Parathyroid adenoma (tissue), 2 donors: Measurements from ENCODE around the gene IFNLR1.

Experiments used
- H2AFZ ChIP-seq: fragments of 300-600 bp; sonication (generic); one replicate; pipeline ENCODE4 v1.7.0; 2017; ENCODE audit warnings: antibody characterized with exemption, mild to moderate bottlenecking
- H3K27ac ChIP-seq: fragments of 300-600 bp; sonication (generic); one replicate; pipeline ENCODE4 v1.7.0; 2017
- H3K27me3 ChIP-seq: fragments of 300-600 bp; sonication (generic); one replicate; pipeline ENCODE4 v1.7.0; 2017; ENCODE audit warnings: low read length; ENCODE audit not compliant: control insufficient read depth, insufficient read depth
- H3K36me3 ChIP-seq: fragments of 300-600 bp; sonication (generic); one replicate; pipeline ENCODE4 v1.7.0; 2017; ENCODE audit warnings: low read length; ENCODE audit not compliant: control insufficient read depth, insufficient read depth
- H3K4me1 ChIP-seq: fragments of 300-600 bp; sonication (generic); one replicate; pipeline ENCODE4 v1.7.0; 2017; ENCODE audit warnings: control low read depth
- H3K4me2 ChIP-seq: fragments of 300-600 bp; sonication (generic); one replicate; pipeline ENCODE4 v1.7.0; 2017; ENCODE audit warnings: low read length
- H3K4me3 ChIP-seq: fragments of 300-600 bp; sonication (generic); one replicate; pipeline ENCODE4 v1.7.0; 2017; ENCODE audit warnings: low read depth, low read length
- H3K79me2 ChIP-seq: fragments of 300-600 bp; sonication (generic); one replicate; pipeline ENCODE4 v1.7.0; 2017; ENCODE audit warnings: control low read depth
- H3K9ac ChIP-seq: fragments of 300-600 bp; sonication (generic); one replicate; pipeline ENCODE4 v1.7.0; 2017; ENCODE audit warnings: mild to moderate bottlenecking
- H3K9me3 ChIP-seq: fragments of 300-600 bp; sonication (generic); one replicate; pipeline ENCODE4 v1.7.0; 2017; ENCODE audit warnings: low read length; ENCODE audit not compliant: control insufficient read depth
- TF ChIP-seq, protein P1 (sequence below): fragments of 300-600 bp; sonication (generic); IDR thresholded peaks from one replicate; pipeline ENCODE4 v1.7.0; 2017; ENCODE audit warnings: antibody characterized with exemption, mild to moderate bottlenecking
- donor health status: primary hyperparathyroidism.

IFNLR1 gene

DNA sequence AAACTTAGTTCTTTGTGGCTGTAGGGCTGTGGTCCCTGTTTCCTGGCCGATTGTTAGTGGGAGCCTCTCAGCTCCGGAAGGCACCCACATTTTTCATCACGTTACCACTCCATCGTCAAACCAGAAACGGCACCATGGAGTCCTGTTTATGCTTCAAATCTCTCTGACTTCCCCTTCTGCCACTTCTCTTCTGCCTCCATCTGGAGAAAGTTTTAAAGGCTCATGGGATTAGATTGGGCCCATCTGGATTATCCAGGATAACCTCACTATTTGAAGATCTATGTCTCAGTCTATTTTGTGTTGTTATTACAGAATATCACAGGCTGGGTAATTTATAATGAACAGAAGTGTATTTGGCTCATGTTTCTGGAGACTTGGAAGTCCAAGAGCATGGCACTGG lies 24.9 kb downstream of the IFNLR1 start:
- Histone ChIP-seq H3K9me3 (no peaks in the 10 kb centered on the region), H3K27me3 (no peaks in the 10 kb centered on the region), H3K79me2 (no peaks in the 10 kb centered on the region), H3K4me2 (no peak overlapping the region), H2AFZ (no peak overlapping the region), H3K4me3 (no peak overlapping the region), H3K36me3 (no peaks in the 10 kb centered on the region), H3K27ac (no peak overlapping the region), H3K9ac (no peak overlapping the region), H3K4me1 (peaks cover 2% of the 10 kb centered on the region)
- TF ChIP-seq, protein P1, sequence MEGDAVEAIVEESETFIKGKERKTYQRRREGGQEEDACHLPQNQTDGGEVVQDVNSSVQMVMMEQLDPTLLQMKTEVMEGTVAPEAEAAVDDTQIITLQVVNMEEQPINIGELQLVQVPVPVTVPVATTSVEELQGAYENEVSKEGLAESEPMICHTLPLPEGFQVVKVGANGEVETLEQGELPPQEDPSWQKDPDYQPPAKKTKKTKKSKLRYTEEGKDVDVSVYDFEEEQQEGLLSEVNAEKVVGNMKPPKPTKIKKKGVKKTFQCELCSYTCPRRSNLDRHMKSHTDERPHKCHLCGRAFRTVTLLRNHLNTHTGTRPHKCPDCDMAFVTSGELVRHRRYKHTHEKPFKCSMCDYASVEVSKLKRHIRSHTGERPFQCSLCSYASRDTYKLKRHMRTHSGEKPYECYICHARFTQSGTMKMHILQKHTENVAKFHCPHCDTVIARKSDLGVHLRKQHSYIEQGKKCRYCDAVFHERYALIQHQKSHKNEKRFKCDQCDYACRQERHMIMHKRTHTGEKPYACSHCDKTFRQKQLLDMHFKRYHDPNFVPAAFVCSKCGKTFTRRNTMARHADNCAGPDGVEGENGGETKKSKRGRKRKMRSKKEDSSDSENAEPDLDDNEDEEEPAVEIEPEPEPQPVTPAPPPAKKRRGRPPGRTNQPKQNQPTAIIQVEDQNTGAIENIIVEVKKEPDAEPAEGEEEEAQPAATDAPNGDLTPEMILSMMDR = no peak

DNA sequence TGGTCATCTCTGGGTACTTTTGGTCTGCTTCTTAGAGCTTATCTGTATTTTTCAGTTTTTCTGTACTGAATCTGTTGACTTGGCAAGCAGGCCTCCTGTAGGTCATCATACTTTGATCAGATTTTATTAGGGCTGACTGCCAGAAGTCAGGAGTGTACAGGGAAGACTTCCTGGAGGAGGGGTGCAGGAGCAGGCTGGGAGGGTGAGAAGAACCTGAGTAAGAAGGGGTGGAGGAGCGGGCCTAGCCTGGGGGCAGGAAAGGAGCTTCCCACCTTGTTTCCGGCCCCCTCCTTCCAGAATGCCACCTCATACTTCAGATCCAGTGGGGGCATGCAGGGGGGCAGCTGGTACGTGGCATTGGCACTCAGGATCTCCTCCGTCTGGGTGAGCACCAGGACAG lies 25.8 kb downstream of the IFNLR1 start:
- Histone ChIP-seq H3K4me2 (no peak overlapping the region), H3K9ac (no peak overlapping the region), H3K4me1 (peaks cover 2% of the 10 kb centered on the region), H3K27ac (no peak overlapping the region), H3K79me2 (no peaks in the 10 kb centered on the region), H3K9me3 (no peaks in the 10 kb centered on the region), H3K4me3 (no peak overlapping the region), H2AFZ (no peak overlapping the region), H3K27me3 (no peaks in the 10 kb centered on the region), H3K36me3 (no peaks in the 10 kb centered on the region)
- TF ChIP-seq, protein P1 = no peak

- H3K9ac ChIP-seq = no peak overlapping the region
Observed at GRCh38 chr1:24159366-24159765, 27.7 kb downstream of the IFNLR1 start.

DNA sequence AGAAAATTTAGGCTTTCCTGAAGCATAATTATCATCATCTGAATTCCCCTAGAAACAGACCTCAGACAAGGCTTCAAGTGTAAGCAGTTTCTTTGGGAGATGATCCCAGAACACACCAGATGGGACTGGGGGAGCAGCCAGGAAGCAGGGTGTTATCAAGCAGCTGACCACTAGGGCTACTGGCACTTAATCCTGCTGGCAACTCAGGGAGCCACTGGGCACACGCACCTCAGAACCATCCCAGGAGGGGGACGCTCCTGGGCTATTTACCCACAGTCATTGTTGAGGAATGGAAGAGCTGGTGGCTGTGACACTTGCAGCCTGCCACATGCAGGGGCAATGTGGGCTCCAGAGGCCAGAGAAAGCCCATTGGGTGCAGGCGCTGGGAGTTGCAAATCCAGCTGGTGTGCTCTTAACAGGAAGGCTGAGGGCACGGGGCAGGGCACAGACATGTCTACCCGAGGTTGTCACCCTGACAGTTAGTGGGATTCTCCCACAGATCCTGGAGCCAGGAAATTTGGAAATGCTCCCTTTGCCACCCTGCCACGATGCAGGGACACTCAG lies 29.1 kb downstream of the IFNLR1 start:
- no peaks in the 10 kb centered on the region for H3K36me3 ChIP-seq

More at GRCh38 chr1:24159366-24159765, 27.7 kb downstream of the IFNLR1 start:
- H3K4me1 ChIP-seq = peaks cover 2% of the 10 kb centered on the region
- H3K4me3 ChIP-seq = no peak overlapping the region
- H3K27me3 ChIP-seq = no peaks in the 10 kb centered on the region
- no peak overlapping the region for H2AFZ ChIP-seq
- H3K27ac ChIP-seq = no peak overlapping the region
- TF ChIP-seq, protein P1 = no peak
- no peaks in the 10 kb centered on the region for H3K79me2 ChIP-seq
- no peaks in the 10 kb centered on the region for H3K9me3 ChIP-seq
- H3K36me3 ChIP-seq = no peaks in the 10 kb centered on the region
- H3K4me2 ChIP-seq = no peak overlapping the region

More for the DNA sequence above, 29.1 kb downstream of the IFNLR1 start:
- no peaks in the 10 kb centered on the region for H3K79me2 ChIP-seq
- H3K4me2 ChIP-seq = no peak overlapping the region
- H3K27ac ChIP-seq = no peak overlapping the region
- H3K9ac ChIP-seq = no peak overlapping the region
- H2AFZ ChIP-seq = no peak overlapping the region
- H3K4me3 ChIP-seq = no peak overlapping the region
- H3K27me3 ChIP-seq = no peaks in the 10 kb centered on the region
- H3K4me1 ChIP-seq = peaks cover 2% of the 10 kb centered on the region
- H3K9me3 ChIP-seq = no peaks in the 10 kb centered on the region
- TF ChIP-seq, protein P1 = no peak
